HFFc6 (cell line): ENCODE data around the gene LRP10. TPM values are rescaled to one million over a fixed set of nuclear protein-coding genes. Genes with fewer than 3 reads are reported as not detected.

ENCODE experiments used
- DNase-seq: peaks from one replicate; pipeline ENCODE4 v3.0.0-alpha.2; 2018
- H3K27ac Mint-ChIP-seq: 2 replicates; pipeline ENCODE4 v1.8.0; 2020; ENCODE audit warnings: mild to moderate bottlenecking, mixed read lengths
- H3K27me3 Mint-ChIP-seq: 2 replicates; pipeline ENCODE4 v1.8.0; 2021; ENCODE audit warnings: mild to moderate bottlenecking, moderate library complexity, mixed read lengths; ENCODE audit not compliant: insufficient read depth
- H3K36me3 Mint-ChIP-seq: 2 replicates; pipeline ENCODE4 v1.8.0; 2021; ENCODE audit warnings: low read depth, mixed read lengths
- H3K4me1 Mint-ChIP-seq: 2 replicates; pipeline ENCODE4 v1.8.0; 2020; ENCODE audit warnings: low read depth, mixed read lengths
- H3K4me3 Mint-ChIP-seq: 2 replicates; pipeline ENCODE4 v1.8.0; 2020; ENCODE audit warnings: mild to moderate bottlenecking, moderate library complexity, mixed read lengths
- H3K9me3 Mint-ChIP-seq: 2 replicates; pipeline ENCODE4 v1.8.0; 2020; ENCODE audit warnings: mild to moderate bottlenecking, mixed read lengths
- total RNA-seq, 6 experiments: library from RNA; stranded (reverse); fragmentation: NEBNext Ultra II Directional; extraction: Animal tissue kit (Norgen Biotek cat#: 25700); gene quantifications; 2 replicates in 1 of 6; 3 replicates in 5 of 6; pipeline ENCODE4 v1.2.3, GENCODE V29; 2021
- TF ChIP-seq, protein P1 (sequence below): fragments of 200-600 bp; sonication (generic); IDR thresholded peaks from 2 replicates; pipeline ENCODE4 v1.5.0; 2021; ENCODE audit warnings: antibody characterized with exemption, mild to moderate bottlenecking

Gene LRP10
- total RNA-seq, 6 experiments from 2014 or later: 168 to 226 (median 186) TPM

DNA sequence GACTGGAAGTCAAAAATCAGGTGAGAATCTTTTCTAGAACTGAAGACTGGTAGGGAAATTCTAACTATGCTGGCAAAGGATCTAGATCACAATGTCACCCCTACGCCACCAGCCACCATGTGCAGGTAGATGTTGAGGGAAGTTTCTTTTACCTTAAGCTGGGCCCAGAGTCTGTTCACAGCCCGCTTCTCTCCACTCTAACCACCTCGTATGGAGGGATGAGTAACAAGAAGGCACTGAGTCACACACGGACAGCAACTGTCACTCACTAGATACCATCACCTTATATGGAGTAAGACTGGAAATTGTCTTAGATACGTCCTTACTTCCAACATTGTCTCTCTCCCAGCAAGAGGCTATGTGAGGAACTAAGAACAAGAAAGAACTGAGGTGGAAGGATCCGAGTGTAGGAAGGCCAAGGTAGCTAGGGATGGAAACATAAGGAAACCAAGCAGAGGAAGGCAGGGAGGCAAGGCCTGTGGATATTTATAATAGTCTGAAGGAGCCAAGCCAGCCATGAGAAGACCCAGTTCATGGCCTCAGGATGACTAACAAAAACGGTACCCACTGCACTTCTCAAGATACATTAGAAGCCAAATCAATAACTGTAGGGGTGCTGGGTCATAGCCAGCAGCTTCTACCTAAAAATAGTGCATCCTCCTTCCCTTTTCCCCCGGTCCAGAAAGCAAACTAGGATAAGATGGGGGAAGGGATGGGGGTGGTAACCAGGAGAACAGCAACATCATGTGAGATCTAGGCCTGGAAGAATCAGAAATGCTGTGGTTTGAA, 27.0 kb downstream of the LRP10 start:
- Mint-ChIP-seq H3K36me3 (0 out of 2 replicates have a peak, but pooled peaks cover 8% of the 10 kb centered on the region), H3K27ac (peak overlapping the region; percentile 89), H3K4me1 (peaks cover 35% of the 10 kb centered on the region), H3K4me3 (peak overlapping the region; percentile 62), H3K9me3 (no peaks in the 10 kb centered on the region), H3K27me3 (no peaks in the 10 kb centered on the region)
- peak; percentile 83 for DNase-seq
- TF ChIP-seq, protein P1, sequence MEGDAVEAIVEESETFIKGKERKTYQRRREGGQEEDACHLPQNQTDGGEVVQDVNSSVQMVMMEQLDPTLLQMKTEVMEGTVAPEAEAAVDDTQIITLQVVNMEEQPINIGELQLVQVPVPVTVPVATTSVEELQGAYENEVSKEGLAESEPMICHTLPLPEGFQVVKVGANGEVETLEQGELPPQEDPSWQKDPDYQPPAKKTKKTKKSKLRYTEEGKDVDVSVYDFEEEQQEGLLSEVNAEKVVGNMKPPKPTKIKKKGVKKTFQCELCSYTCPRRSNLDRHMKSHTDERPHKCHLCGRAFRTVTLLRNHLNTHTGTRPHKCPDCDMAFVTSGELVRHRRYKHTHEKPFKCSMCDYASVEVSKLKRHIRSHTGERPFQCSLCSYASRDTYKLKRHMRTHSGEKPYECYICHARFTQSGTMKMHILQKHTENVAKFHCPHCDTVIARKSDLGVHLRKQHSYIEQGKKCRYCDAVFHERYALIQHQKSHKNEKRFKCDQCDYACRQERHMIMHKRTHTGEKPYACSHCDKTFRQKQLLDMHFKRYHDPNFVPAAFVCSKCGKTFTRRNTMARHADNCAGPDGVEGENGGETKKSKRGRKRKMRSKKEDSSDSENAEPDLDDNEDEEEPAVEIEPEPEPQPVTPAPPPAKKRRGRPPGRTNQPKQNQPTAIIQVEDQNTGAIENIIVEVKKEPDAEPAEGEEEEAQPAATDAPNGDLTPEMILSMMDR: no peak

DNA sequence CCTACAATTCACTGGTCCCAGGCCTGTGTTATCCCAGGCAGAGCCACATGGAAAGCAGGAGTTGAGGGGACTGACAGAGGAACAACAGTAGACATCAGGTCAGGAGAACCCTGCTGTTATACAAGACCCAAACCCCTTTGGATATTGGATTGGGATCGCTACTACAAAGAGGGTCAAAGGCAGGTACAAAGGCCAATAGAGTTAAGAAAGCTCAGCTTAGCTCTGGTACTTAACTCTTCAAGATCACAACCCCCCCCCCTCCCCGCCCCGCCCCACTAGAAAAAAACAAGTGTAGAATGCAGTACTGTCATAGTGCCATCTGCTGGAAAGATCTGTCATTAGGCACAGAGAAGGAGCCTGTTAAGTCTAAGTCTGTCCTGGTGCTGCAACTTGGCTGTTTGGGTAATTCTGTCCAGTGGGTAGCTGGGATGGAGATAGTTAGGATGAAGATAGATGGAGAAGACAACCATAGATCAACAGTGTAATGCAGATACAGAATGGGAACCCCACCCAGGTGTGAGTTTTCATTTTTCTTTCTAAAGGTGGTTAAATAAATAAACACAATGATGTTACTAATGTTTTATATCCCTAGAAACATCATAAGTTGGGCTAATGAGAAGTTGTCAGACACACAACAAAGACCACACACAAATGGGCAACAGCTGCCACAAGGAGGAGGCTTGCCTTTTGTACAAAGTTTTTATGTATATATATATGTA, 28.7 kb downstream of the LRP10 start:
- DNase-seq: peak; percentile 58
- TF ChIP-seq, protein P1: peak; percentile 82
- no peak overlapping the region for H3K4me3 Mint-ChIP-seq
- peaks cover 24% of the 10 kb centered on the region; the same call in 1 of the 2 replicates for H3K36me3 Mint-ChIP-seq
- no peaks in the 10 kb centered on the region for H3K9me3 Mint-ChIP-seq
- H3K4me1 Mint-ChIP-seq: peaks cover 35% of the 10 kb centered on the region
- H3K27ac Mint-ChIP-seq: peak overlapping the region; percentile 89
- H3K27me3 Mint-ChIP-seq: no peaks in the 10 kb centered on the region

DNA sequence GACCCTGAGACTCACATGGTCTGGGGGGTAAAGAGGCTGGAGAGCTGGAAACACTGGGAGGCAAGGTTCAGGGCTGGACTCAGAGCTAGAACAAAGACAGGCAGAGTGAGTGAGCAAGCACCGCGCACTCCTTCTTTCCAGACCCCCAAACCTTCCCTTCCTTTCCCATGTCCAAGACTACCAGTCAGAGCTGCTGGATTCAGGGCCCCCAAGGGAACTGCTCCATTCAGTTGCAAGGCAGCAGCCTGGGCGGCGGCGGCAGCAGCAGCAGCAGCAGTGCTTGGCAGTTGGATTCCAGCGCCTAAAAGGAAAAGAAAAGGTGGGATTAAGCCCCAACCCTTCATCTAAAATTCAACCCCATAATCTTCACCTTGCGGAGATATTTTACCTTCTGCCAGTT, 30.3 kb downstream of the LRP10 start:
- DNase-seq: no peak
- TF ChIP-seq, protein P1: no peak
- Mint-ChIP-seq H3K4me3 (no peak overlapping the region), H3K9me3 (no peaks in the 10 kb centered on the region), H3K27ac (no peak overlapping the region), H3K4me1 (peaks cover 35% of the 10 kb centered on the region), H3K27me3 (no peaks in the 10 kb centered on the region), H3K36me3 (peaks cover 38% of the 10 kb centered on the region)

DNA sequence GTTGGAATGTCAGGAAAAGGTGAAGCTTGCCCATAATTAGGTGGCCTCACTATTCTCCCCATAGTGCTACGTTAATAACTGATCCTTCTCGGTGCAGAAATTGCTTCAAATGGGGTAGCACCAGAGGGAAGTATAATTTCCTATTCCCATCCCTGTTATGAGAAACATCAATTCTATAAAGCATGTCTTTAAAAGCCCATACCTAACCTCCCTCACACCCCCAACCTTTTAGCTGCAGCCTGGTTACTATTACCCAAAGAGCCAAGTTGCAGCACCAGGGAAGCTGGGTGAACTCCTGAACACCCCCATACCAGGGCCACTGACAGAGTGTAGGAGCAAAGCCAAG, 32.2 kb downstream of the LRP10 start:
- DNase-seq: no peak
- H3K27me3 Mint-ChIP-seq: no peaks in the 10 kb centered on the region
- no peak overlapping the region for H3K27ac Mint-ChIP-seq
- H3K36me3 Mint-ChIP-seq: peaks cover 41% of the 10 kb centered on the region
- peaks cover 19% of the 10 kb centered on the region for H3K4me1 Mint-ChIP-seq
- no peak overlapping the region for H3K4me3 Mint-ChIP-seq
- no peaks in the 10 kb centered on the region for H3K9me3 Mint-ChIP-seq
- TF ChIP-seq, protein P1: no peak

DNA sequence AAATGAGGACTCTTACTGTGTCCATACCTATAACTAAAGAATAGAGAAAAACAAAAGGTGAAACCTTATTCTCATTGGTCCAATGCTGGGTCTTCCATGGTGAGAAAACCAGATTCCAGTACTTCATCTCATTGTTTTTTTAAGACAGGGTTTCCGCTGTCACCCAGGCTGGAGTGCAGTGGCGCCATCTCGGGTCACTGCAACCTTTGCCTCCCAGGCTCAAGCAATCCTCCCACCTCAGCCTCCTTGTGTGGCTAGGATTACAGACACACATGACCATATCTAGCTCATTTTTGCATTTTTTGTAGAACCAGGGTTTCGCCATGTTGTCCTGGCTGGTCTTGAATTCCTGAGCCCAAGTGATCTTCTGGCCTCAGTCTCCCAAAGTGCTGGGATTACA, 34.1 kb downstream of the LRP10 start:
- Mint-ChIP-seq H3K27ac (no peak overlapping the region), H3K4me1 (no peaks in the 10 kb centered on the region), H3K36me3 (peaks cover 41% of the 10 kb centered on the region), H3K27me3 (no peaks in the 10 kb centered on the region; the same call in 1 of the 2 replicates), H3K9me3 (no peaks in the 10 kb centered on the region), H3K4me3 (no peak overlapping the region)
- no peak for DNase-seq
- TF ChIP-seq, protein P1: no peak
